ENCODE measurements around the gene B3GNT2.

Gene B3GNT2

GRCh38 chr2:62185475-62186155, 10.3 kb upstream of the B3GNT2 start:
- no peak overlapping the region for H3K4me3 ChIP-seq (ENCODE audit: low read depth, low read length)
- no peak for DNase-seq (ENCODE audit: low read depth)
- in situ Hi-C loops (cut with HindIII; ENCODE audit: low sequenced_read_pairs): no loop called here
- no peak for TF ChIP-seq CTCF (IDR thresholded peaks at IDR 0.05; ENCODE audit: low read depth, low read length, missing control alignments)

GRCh38 chr2:62186156-62186905, 9.6 kb upstream of the B3GNT2 start:
- no peak overlapping the region for H3K4me3 ChIP-seq (ENCODE audit: low read depth, low read length)
- in situ Hi-C loops (cut with HindIII; ENCODE audit: low sequenced_read_pairs): no loop called here
- no peak for TF ChIP-seq CTCF (IDR thresholded peaks at IDR 0.05; ENCODE audit: low read depth, low read length, missing control alignments)
- no peak for DNase-seq (ENCODE audit: low read depth)

- in situ Hi-C loops (cut with HindIII; ENCODE audit: low sequenced_read_pairs): no loop called here
- DNase-seq (ENCODE audit: low read depth): no peak
- no peak overlapping the region for H3K4me3 ChIP-seq (ENCODE audit: low read depth, low read length)
- no peak for TF ChIP-seq CTCF (IDR thresholded peaks at IDR 0.05; ENCODE audit: low read depth, low read length, missing control alignments)
These were observed 8.7 kb upstream of the B3GNT2 start for GRCh38 chr2:62187246-62187645.

- in situ Hi-C loops (cut with HindIII; ENCODE audit: low sequenced_read_pairs): no loop called here
- H3K4me3 ChIP-seq (ENCODE audit: low read depth, low read length): no peak overlapping the region
- TF ChIP-seq CTCF (IDR thresholded peaks at IDR 0.05; ENCODE audit: low read depth, low read length, missing control alignments): no peak
- DNase-seq (ENCODE audit: low read depth): no peak
These were observed 7.5 kb upstream of the B3GNT2 start for GRCh38 chr2:62188416-62188815.

GRCh38 chr2:62189196-62189595, 6.7 kb upstream of the B3GNT2 start:
- no peak for TF ChIP-seq CTCF (IDR thresholded peaks at IDR 0.05; ENCODE audit: low read depth, low read length, missing control alignments)
- in situ Hi-C loops (cut with HindIII; ENCODE audit: low sequenced_read_pairs): no loop called here
- H3K4me3 ChIP-seq (ENCODE audit: low read depth, low read length): no peak overlapping the region
- no peak for DNase-seq (ENCODE audit: low read depth)

- no peak for TF ChIP-seq CTCF (IDR thresholded peaks at IDR 0.05; ENCODE audit: low read depth, low read length, missing control alignments)
- in situ Hi-C loops (cut with HindIII; ENCODE audit: low sequenced_read_pairs): no loop called here
- no peak for DNase-seq (ENCODE audit: low read depth)
- no peak overlapping the region for H3K4me3 ChIP-seq (ENCODE audit: low read depth, low read length)
These were observed 3.1 kb upstream of the B3GNT2 start for GRCh38 chr2:62192811-62193210.

Measured in astrocyte of the cerebellum (primary cell).